Osteoblast (primary cell): ENCODE measurements around the gene ZFPL1. TPM values are rescaled to one million over a fixed set of nuclear protein-coding genes. Genes with fewer than 3 reads are reported as not detected.

Source experiments
- DNase-seq: peaks from one replicate; pipeline ENCODE4 v3.0.0; 2011; ENCODE audit warnings: low spot score, mixed read lengths; ENCODE audit not compliant: insufficient read length; ENCODE audit errors: missing footprints
- H2AFZ ChIP-seq: 2 replicates; pipeline ENCODE4 v1.6.0; 2011; ENCODE audit warnings: mild to moderate bottlenecking, low read length
- H3K27ac ChIP-seq: 2 replicates; pipeline ENCODE4 v1.5.1; 2011; ENCODE audit warnings: mild to moderate bottlenecking, low read depth, low read length, moderate library complexity
- H3K27me3 ChIP-seq: 2 replicates; pipeline ENCODE4 v1.6.0; 2012; ENCODE audit warnings: mild to moderate bottlenecking, control low read depth, inconsistent platforms, low read length, moderate library complexity; ENCODE audit not compliant: insufficient read depth
- H3K36me3 ChIP-seq: 2 replicates; pipeline ENCODE4 v1.5.1; 2011; ENCODE audit warnings: mild to moderate bottlenecking, low read length, control low read depth, moderate library complexity; ENCODE audit not compliant: insufficient read depth
- H3K4me1 ChIP-seq: 2 replicates; pipeline ENCODE4 v1.5.1; 2011; ENCODE audit warnings: mild to moderate bottlenecking, low read length, control low read depth, moderate library complexity; ENCODE audit not compliant: insufficient read depth
- H3K4me2 ChIP-seq: 2 replicates; pipeline ENCODE4 v1.6.0; 2011; ENCODE audit warnings: mild to moderate bottlenecking, low read length; ENCODE audit not compliant: insufficient read depth
- H3K4me3 ChIP-seq: fragments of 200-600 bp; sonication (generic); 3 replicates; pipeline ENCODE4 v1.5.1; 2012; ENCODE audit warnings: mild to moderate bottlenecking, low read length, inconsistent platforms; ENCODE audit not compliant: insufficient read depth
- H3K79me2 ChIP-seq: 2 replicates; pipeline ENCODE4 v1.6.0; 2012; ENCODE audit warnings: mild to moderate bottlenecking, low read length, control low read depth, inconsistent platforms; ENCODE audit not compliant: insufficient read depth
- H3K9me3 ChIP-seq: 2 replicates; pipeline ENCODE4 v1.5.1; 2011; ENCODE audit warnings: low read depth, low read length, control low read depth
- H4K20me1 ChIP-seq: 2 replicates; pipeline ENCODE4 v1.6.0; 2012; ENCODE audit warnings: mild to moderate bottlenecking, low read length, control low read depth; ENCODE audit not compliant: insufficient read depth
- CTCF ChIP-seq: IDR thresholded peaks from 2 replicates; pipeline ENCODE4 v1.5.1; 2011; ENCODE audit warnings: mild to moderate bottlenecking, low read depth, low read length, moderate library complexity; ENCODE audit errors: extremely low read depth
- total RNA-seq: library from RNA; depleted of rRNA; stranded (reverse); fragments of >200 nt; gene quantifications from 2 replicates; pipeline ENCODE4 v1.2.3, GENCODE V29; 2012

The ZFPL1 gene
- total RNA-seq, 1 donor = 39.4 TPM

DNA sequence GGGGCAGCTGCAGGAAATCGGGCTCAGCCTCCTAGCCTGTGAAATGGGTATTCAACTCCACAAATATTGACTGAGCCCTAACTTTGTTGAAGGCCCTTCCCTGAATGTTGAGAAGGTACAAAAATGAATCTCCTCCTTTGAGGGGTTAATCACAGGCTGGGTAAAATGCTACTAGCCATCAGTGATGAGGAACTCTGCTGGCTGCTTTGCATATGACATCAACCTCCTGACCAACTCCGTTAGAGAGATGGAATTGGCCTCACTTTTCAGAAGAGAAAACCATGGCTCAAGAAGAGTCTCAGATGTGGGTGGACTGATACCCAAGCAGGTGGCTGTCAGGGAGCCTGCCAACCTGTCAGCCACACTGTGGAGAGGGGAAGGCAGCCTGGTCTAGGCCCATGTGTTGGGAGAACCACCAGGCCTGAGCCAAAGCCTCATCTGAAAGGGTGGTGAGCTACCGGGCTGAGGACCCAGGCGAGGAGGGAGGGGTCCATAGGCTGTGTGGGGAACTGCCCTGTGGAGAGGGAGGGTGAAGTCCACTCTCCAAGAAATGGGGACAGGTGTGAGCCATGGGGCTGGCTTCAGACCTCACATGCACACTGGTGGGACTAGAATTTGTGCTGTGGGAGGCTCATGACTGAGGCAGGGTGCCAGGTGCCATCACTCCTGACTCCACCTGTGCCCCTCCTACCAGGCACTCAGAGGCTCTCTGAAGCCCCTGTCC is 12.0 kb upstream of the ZFPL1 start:
- no peaks in the 10 kb centered on the region for H3K9me3 ChIP-seq
- no peak for TF ChIP-seq CTCF
- peak overlapping the region; percentile 29 for H2AFZ ChIP-seq
- no peaks in the 10 kb centered on the region for H3K36me3 ChIP-seq
- no peak overlapping the region for H3K27ac ChIP-seq
- H3K79me2 ChIP-seq = no peaks in the 10 kb centered on the region
- no peaks in the 10 kb centered on the region for H3K4me1 ChIP-seq
- H3K4me2 ChIP-seq = no peak overlapping the region
- H3K4me3 ChIP-seq = no peak overlapping the region
- peak; percentile 69 for DNase-seq
- no peaks in the 10 kb centered on the region for H4K20me1 ChIP-seq
- no peaks in the 10 kb centered on the region for H3K27me3 ChIP-seq

GRCh38 chr11:65072631-65072966 is 11.4 kb upstream of the ZFPL1 start:
- Histone ChIP-seq H3K27me3 (no peaks in the 10 kb centered on the region), H3K4me3 (no peak overlapping the region), H3K4me2 (no peak overlapping the region), H3K9me3 (no peaks in the 10 kb centered on the region), H3K4me1 (no peaks in the 10 kb centered on the region), H3K79me2 (peaks cover 2% of the 10 kb centered on the region), H4K20me1 (no peaks in the 10 kb centered on the region), H2AFZ (no peak overlapping the region), H3K36me3 (no peaks in the 10 kb centered on the region), H3K27ac (no peak overlapping the region)
- TF ChIP-seq CTCF = no peak
- peak; percentile 32 for DNase-seq

GRCh38 chr11:65077451-65077850 is 6.6 kb upstream of the ZFPL1 start:
- Histone ChIP-seq H3K4me3 (no peak overlapping the region), H3K4me1 (no peaks in the 10 kb centered on the region), H3K27me3 (no peaks in the 10 kb centered on the region), H3K79me2 (peaks cover 37% of the 10 kb centered on the region), H3K36me3 (peaks cover 12% of the 10 kb centered on the region), H2AFZ (peak overlapping the region; percentile 29), H3K9me3 (no peaks in the 10 kb centered on the region), H3K27ac (no peak overlapping the region), H3K4me2 (no peak overlapping the region), H4K20me1 (no peaks in the 10 kb centered on the region)
- DNase-seq = peak; percentile 48
- TF ChIP-seq CTCF = no peak

DNA sequence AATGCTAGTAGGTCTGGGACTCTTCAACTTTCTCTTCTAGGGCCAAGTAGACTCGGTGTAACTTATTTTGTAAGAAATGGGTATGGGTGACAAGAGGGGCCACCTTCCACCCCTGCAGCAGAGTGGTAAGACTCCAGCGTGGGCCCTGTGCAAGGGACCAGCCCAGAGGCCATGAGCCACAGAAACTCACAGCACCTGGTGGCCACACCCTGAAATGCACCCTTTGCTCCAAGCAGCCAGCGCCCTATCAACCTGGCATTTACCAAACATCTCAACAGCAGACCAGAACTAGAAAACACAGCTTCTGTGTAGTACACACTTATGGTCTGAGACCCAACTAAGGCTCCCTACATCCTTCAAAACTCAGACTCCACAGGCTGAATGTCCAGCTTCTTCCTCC is 5.9 kb upstream of the ZFPL1 start:
- H3K79me2 ChIP-seq = peaks cover 44% of the 10 kb centered on the region
- no peak overlapping the region for H3K4me2 ChIP-seq
- peak; percentile 84 for DNase-seq
- no peaks in the 10 kb centered on the region for H3K9me3 ChIP-seq
- no peaks in the 10 kb centered on the region for H4K20me1 ChIP-seq
- H3K4me1 ChIP-seq = peaks cover 6% of the 10 kb centered on the region
- TF ChIP-seq CTCF = peak; percentile 48
- peaks cover 12% of the 10 kb centered on the region for H3K36me3 ChIP-seq
- no peak overlapping the region for H3K4me3 ChIP-seq
- no peaks in the 10 kb centered on the region for H3K27me3 ChIP-seq
- H3K27ac ChIP-seq = no peak overlapping the region
- H2AFZ ChIP-seq = peak overlapping the region; percentile 56
